GM18951 (cell line): ENCODE measurements around the gene ELL2.
A peak's percentile ranks its signal among the peaks of the same experiment; 100 is the strongest.

Experiments used
- POLR2A ChIP-seq: IDR thresholded peaks from 4 replicates; pipeline ENCODE4 v1.6.1; 2011; ENCODE audit warnings: mild to moderate bottlenecking; ENCODE audit not compliant: insufficient read length, insufficient read depth; ENCODE audit errors: extremely low read depth
- in situ Hi-C: fragments of 300-500 bp; cut with MboI; formaldehyde crosslinking; loops from one replicate; pipeline ENCODE4 v1.12.0; 2022; ENCODE audit warnings: low sequenced_read_pairs, mixed read lengths, inconsistent platforms; ENCODE audit not compliant: unreplicated experiment

ELL2 gene

GRCh38 chr5:95969651-95970358, 8.2 kb upstream of the ELL2 start:
- TF ChIP-seq POLR2A, result no peak
- in situ Hi-C loops, result no loop called here

GRCh38 chr5:95969055-95969454, 7.4 kb upstream of the ELL2 start:
- in situ Hi-C loops, result no loop called here
- TF ChIP-seq POLR2A, result no peak

- in situ Hi-C loops, result no loop called here
- TF ChIP-seq POLR2A, result no peak
These were observed 5.6 kb upstream of the ELL2 start for GRCh38 chr5:95967236-95967635.

GRCh38 chr5:95966005-95966404, 4.4 kb upstream of the ELL2 start:
- in situ Hi-C loops, result no loop called here
- no peak for TF ChIP-seq POLR2A

- no peak for TF ChIP-seq POLR2A
- in situ Hi-C loops, result no loop called here
These were observed 2.2 kb upstream of the ELL2 start for GRCh38 chr5:95963650-95964410.

GRCh38 chr5:95962785-95963184, 1.1 kb upstream of the ELL2 start:
- no peak for TF ChIP-seq POLR2A

GRCh38 chr5:95962475-95962773, 773 bp upstream of the ELL2 start:
- in situ Hi-C loops, result no loop called here
- TF ChIP-seq POLR2A, result no peak

More at GRCh38 chr5:95962785-95963184, 1.1 kb upstream of the ELL2 start:
- in situ Hi-C loops, result no loop called here

- in situ Hi-C loops, result no loop called here
- TF ChIP-seq POLR2A, result peak; percentile 21
These were observed 709 bp downstream of the ELL2 start for GRCh38 chr5:95960667-95961616.

- in situ Hi-C loops, result no loop called here
- no peak for TF ChIP-seq POLR2A
These were observed 1.6 kb downstream of the ELL2 start for GRCh38 chr5:95959888-95960666.

GRCh38 chr5:95959051-95959887, 2.4 kb downstream of the ELL2 start:
- no peak for TF ChIP-seq POLR2A
- in situ Hi-C loops, result no loop called here

- in situ Hi-C loops, result no loop called here
These were observed 3.2 kb downstream of the ELL2 start for GRCh38 chr5:95958310-95959014.

More at GRCh38 chr5:95958310-95959014, 3.2 kb downstream of the ELL2 start:
- TF ChIP-seq POLR2A, result no peak
